HG02763 (cell line): ENCODE results near the gene STRA6.

Experiments
- ATAC-seq: cut with Tn5 transposase; IDR thresholded peaks from one replicate; pipeline ENCODE4 v1.9.1; 2021; ENCODE audit warnings: mild to moderate bottlenecking, moderate library complexity; ENCODE audit not compliant: unreplicated experiment

The STRA6 gene

GRCh38 chr15:74133694-74134386, 68.7 kb downstream of the STRA6 start:
- no peak for ATAC-seq

- no peak for ATAC-seq
These were observed 69.6 kb downstream of the STRA6 start for GRCh38 chr15:74132681-74133651.

- ATAC-seq: no peak
These were observed 70.8 kb downstream of the STRA6 start for GRCh38 chr15:74131628-74132413.

- no peak for ATAC-seq
These were observed 71.5 kb downstream of the STRA6 start for GRCh38 chr15:74130849-74131627.

GRCh38 chr15:74130155-74130848, 72.3 kb downstream of the STRA6 start, which contains the start of gene ISLR2:
Gene ISLR2, plus strand, starts transcription at chr15:74130586. Its CDS starts 2,169 bp downstream, at chr15:74132755.
- no peak for ATAC-seq

- ATAC-seq: no peak
These were observed 72.9 kb downstream of the STRA6 start for GRCh38 chr15:74129586-74130154.
